WTC11 (cell line): ENCODE measurements around the gene CPNE7.

ENCODE experiments used
- AR ChIP-seq: fragments of 250-450 bp; sonication (Bioruptor Pico); IDR thresholded peaks from 2 replicates; pipeline ENCODE4 v1.9.0; 2021; ENCODE audit warnings: mild to moderate bottlenecking
- ATF2 ChIP-seq: sonication (generic); formaldehyde crosslinking; IDR thresholded peaks from 2 replicates; pipeline ENCODE4 v1.8.1; 2022; ENCODE audit warnings: low read depth, missing genetic modification reagents, borderline replicate concordance
- ATF3 ChIP-seq: sonication (generic); formaldehyde crosslinking; conservative IDR thresholded peaks from 2 replicates; pipeline ENCODE4 v1.8.1; 2022; ENCODE audit warnings: mild to moderate bottlenecking, missing genetic modification reagents
- CTCF ChIP-seq: fragments of 200-600 bp; IDR thresholded peaks from 2 replicates; pipeline ENCODE4 v1.8.0; 2022; ENCODE audit warnings: antibody characterized with exemption
- FOXP4 ChIP-seq: sonication (generic); formaldehyde crosslinking; IDR thresholded peaks from 2 replicates; pipeline ENCODE4 v1.8.0; 2022; ENCODE audit warnings: mild to moderate bottlenecking, missing genetic modification reagents
- JUN ChIP-seq: sonication (generic); formaldehyde crosslinking; IDR thresholded peaks from 2 replicates; pipeline ENCODE4 v1.8.0; 2023; ENCODE audit warnings: mild to moderate bottlenecking, missing genetic modification reagents
- MLX ChIP-seq: sonication (generic); formaldehyde crosslinking; IDR thresholded peaks from 2 replicates; pipeline ENCODE4 v1.8.1; 2023; ENCODE audit warnings: mild to moderate bottlenecking, missing genetic modification reagents, moderate library complexity
- NR2C2 ChIP-seq: sonication (generic); formaldehyde crosslinking; IDR thresholded peaks from 2 replicates; pipeline ENCODE4 v1.8.0; 2022; ENCODE audit warnings: mild to moderate bottlenecking, missing genetic modification reagents
- NR3C1 ChIP-seq: sonication (generic); formaldehyde crosslinking; conservative IDR thresholded peaks from 2 replicates; pipeline ENCODE4 v1.8.1; 2023; ENCODE audit warnings: low read depth, mild to moderate bottlenecking, missing genetic modification reagents
- OVOL2 ChIP-seq: fragments of 250-450 bp; sonication (Bioruptor Pico); IDR thresholded peaks from 2 replicates; pipeline ENCODE4 v1.9.0; 2021; ENCODE audit warnings: mild to moderate bottlenecking, borderline replicate concordance
- PRDM15 ChIP-seq: sonication (generic); formaldehyde crosslinking; IDR thresholded peaks from 2 replicates; pipeline ENCODE4 v1.8.0; 2022; ENCODE audit warnings: missing genetic modification reagents
- SMAD3 ChIP-seq: sonication (generic); formaldehyde crosslinking; IDR thresholded peaks from 2 replicates; pipeline ENCODE4 v1.8.0; 2022; ENCODE audit warnings: missing genetic modification reagents, mild to moderate bottlenecking, borderline replicate concordance
- USF2 ChIP-seq: sonication (generic); formaldehyde crosslinking; IDR thresholded peaks from 2 replicates; pipeline ENCODE4 v1.8.1; 2023; ENCODE audit warnings: mild to moderate bottlenecking, missing genetic modification reagents, moderate library complexity
- ZNF423 ChIP-seq: fragments of 250-450 bp; sonication (Bioruptor Pico); IDR thresholded peaks from 2 replicates; pipeline ENCODE4 v2.1.2; 2022; ENCODE audit warnings: mild to moderate bottlenecking, moderate library complexity

GRCh38 chr16:89584768-89585549 is 9.4 kb downstream of the CPNE7 start:
- TF ChIP-seq CTCF (no peak), ZNF423 (CRISPR knock-in tag) (no peak), USF2 (CRISPR knock-in tag) (no peak), SMAD3 (CRISPR knock-in tag) (no peak), OVOL2 (CRISPR knock-in tag) (no peak), ATF2 (CRISPR knock-in tag) (no peak), FOXP4 (CRISPR knock-in tag) (no peak), NR2C2 (CRISPR knock-in tag) (no peak), NR3C1 (CRISPR knock-in tag) (no peak), ATF3 (CRISPR knock-in tag) (no peak), PRDM15 (CRISPR knock-in tag) (no peak), AR (CRISPR knock-in tag) (no peak), MLX (no peak), JUN (CRISPR knock-in tag) (no peak)
